GM15510 (cell line): ENCODE data around the gene FGGY.

Source experiments
- POLR2A ChIP-seq: IDR thresholded peaks from 3 replicates; pipeline ENCODE4 v1.6.1; 2011; ENCODE audit warnings: borderline replicate concordance; ENCODE audit not compliant: insufficient read length; ENCODE audit errors: extremely low read depth

Gene FGGY

DNA sequence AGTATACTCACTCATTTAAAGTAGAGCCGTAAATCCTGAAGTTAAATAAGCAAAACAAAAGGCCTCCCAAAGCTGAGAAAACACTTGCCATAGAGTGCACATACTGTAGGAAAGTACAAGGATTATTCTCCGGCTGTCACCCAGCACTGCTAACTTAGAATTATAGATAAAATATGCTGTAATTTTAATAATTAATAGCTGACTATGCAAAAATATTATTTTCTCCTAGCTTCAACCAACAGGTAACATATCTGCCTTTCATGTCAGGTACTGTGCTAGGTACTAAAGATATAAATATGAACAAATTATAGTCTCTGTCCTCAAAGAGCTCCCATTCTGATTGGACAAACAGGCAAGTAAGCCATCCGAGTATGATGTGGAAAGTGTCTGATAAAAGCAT lies 233.2 kb downstream of the FGGY start:
- TF ChIP-seq POLR2A, result no peak

- TF ChIP-seq POLR2A, result no peak
Observed at GRCh38 chr1:59532102-59532501, 235.2 kb downstream of the FGGY start.

DNA sequence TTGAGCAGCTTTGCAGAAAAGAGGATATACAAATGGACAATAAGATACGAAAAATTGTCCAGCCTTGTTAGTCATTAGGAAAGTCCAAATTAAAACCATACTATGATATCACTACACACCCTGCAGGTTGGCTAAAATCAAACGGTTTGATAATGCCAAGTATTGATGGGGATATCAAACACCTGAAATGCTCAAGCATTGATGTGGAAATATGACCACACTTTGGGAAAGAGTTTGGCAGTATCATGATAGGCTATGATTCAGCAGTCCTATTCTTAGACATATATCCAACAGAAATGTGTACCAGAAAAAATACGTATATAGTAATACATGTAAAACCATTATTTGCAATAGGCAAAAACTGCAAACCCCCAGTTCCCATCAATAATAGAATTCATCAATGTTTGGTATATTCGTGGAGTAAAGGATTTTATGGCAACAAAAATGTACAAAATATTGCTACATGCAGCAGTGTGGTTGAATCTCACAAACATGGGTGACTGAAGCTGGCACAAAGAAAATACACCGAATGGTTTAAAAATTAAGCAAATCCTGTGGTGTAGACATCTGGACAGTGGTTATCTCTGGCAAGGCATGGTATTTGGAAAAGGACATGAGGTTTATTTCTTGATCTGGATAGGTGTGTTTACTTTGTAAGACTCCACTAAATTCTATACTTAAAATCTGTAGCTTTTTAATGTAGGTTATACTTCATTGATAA lies 243.2 kb downstream of the FGGY start:
- TF ChIP-seq POLR2A, result no peak

DNA sequence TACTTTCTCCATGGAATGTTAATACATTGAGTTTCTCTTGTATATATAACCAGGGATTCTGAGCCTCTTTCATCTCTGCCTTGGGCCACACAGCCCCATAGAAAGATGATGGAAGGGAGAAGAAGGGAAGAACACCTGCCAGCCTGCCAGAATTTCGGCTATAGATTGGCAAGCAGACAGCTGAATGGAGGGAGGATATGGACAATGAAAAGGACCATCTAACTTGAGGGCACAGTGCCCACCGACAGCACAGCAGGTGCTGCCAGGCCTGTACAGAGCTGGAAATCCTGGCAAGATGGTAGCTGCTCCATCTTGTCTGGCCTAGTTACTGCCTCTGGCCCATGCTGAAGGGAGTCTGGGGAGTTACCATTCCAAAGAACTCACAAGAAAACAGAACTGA lies 244.3 kb downstream of the FGGY start:
- TF ChIP-seq POLR2A, result no peak

DNA sequence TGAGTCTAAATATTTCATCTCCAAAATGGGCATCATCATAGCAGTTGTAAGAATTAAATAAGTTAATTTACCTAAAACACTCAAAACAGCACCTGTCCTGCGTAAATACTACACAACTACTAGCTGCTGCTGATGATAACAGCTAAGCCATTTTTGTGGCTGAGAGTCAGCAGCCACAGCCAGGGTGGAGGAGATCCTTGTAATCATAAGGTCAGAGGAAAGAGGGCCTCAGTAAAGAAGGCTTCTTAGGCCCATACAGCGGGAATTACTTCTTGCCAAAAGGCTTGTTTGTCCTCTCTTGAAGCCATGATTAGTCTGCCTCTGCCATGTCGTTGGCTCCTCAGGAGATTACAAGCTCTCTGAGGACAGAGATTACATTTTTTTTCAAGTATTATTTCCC lies 245.0 kb downstream of the FGGY start:
- no peak for TF ChIP-seq POLR2A

- no peak for TF ChIP-seq POLR2A
Observed at GRCh38 chr1:59543211-59543668, 246.3 kb downstream of the FGGY start.

GRCh38 chr1:59544615-59545293 lies 247.9 kb downstream of the FGGY start:
- TF ChIP-seq POLR2A, result no peak

GRCh38 chr1:59545830-59546229 lies 248.9 kb downstream of the FGGY start:
- no peak for TF ChIP-seq POLR2A

- no peak for TF ChIP-seq POLR2A
Observed at GRCh38 chr1:59549066-59549837, 252.4 kb downstream of the FGGY start.

GRCh38 chr1:59549903-59550302 lies 253.0 kb downstream of the FGGY start:
- no peak for TF ChIP-seq POLR2A

- no peak for TF ChIP-seq POLR2A
Observed at GRCh38 chr1:59552007-59552406, 255.1 kb downstream of the FGGY start.

DNA sequence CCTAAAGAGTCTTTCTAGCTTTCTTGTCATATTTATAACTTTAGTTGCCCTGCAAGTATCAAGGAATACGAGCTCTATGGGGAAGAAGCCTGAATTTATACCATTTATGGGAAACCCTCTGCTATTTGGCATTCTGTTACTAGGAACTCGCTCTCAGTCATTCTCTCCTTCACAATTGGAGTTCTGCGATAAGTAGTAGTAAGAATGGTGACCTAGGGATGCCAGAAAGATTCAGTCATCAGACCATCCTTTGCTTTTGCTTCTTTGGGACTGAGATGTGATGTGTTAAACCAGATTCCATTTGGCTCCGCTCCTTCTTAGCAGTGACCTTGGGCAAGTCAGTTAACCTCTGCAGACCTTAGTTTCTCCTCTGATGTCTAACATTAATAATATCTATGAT lies 256.5 kb downstream of the FGGY start:
- no peak for TF ChIP-seq POLR2A

GRCh38 chr1:59554011-59554663 lies 257.2 kb downstream of the FGGY start:
- TF ChIP-seq POLR2A, result no peak

- no peak for TF ChIP-seq POLR2A
Observed at GRCh38 chr1:59554752-59555151, 257.9 kb downstream of the FGGY start.

DNA sequence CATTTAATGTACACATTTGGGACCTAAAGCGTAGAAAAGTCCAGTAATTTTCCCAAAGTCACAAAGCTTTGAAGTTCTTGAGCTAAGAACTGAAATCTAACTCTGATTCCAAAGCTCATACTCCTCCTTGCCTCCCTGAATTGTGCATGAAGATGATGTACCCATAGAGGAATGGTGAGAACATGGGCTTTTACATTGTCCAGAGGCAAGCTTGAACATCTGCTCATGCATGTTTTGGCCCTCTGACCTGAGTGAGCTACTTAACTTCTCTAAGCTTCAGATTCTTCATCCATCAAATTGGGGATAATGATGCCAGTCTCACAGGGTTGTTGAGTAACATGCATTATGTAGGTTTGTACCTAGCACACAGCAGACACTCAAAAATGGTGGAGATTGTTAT lies 259.5 kb downstream of the FGGY start:
- TF ChIP-seq POLR2A, result no peak

DNA sequence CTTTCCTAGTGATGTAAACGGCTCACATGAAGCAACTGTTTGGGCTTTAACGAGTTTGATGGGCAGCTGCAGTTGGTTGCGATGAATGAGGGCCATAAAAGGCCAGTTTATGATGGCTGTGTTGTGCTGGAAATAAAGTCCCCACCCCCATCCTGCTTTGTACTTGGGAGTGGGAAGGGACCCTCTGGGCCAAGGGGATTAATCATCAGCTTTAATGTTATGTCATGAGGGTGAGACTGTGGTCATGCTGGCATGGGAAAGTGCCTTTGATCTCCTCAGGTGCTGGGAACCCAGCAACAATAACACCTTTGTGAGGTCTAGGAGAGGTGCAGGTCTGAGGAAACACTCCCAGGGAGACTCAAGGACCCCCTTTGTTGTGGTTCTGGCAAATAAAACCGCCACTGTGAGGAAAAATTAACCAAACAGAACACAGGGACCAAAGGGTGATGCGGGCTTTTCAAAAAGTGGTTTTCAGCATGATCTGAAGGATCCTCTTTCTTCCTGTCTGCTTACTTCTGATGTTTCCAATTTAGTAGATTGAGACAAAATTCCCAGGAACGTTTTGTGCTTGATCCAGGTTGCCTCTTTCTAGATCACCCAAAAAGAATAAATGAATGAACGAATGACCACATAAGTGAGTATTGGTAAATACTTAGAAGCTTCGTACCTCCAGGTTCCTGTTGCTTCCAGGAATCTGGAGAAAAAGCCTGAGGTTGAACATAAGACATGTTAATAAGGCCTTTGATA lies 260.1 kb downstream of the FGGY start:
- TF ChIP-seq POLR2A, result no peak
